WTC11 (cell line): ENCODE results near the gene SMG1.
"Not testable (repeated sequence)": the region's sequence is repeated elsewhere in the genome, so short reads cannot be mapped to it uniquely, and the experiment has no call there.

Source experiments
- ATF1 ChIP-seq: sonication (generic); formaldehyde crosslinking; IDR thresholded peaks from 2 replicates; pipeline ENCODE4 v1.8.1; 2023; ENCODE audit warnings: mild to moderate bottlenecking, moderate library complexity, missing genetic modification reagents
- ETV6 ChIP-seq: sonication (generic); formaldehyde crosslinking; IDR thresholded peaks from 2 replicates; pipeline ENCODE4 v1.8.1; 2022; ENCODE audit warnings: mild to moderate bottlenecking, missing genetic modification reagents
- IRF2 ChIP-seq: sonication (generic); formaldehyde crosslinking; IDR thresholded peaks from 2 replicates; pipeline ENCODE4 v1.8.0; 2022; ENCODE audit warnings: low read depth, missing genetic modification reagents, borderline replicate concordance
- KAT7 ChIP-seq: sonication (generic); formaldehyde crosslinking; IDR thresholded peaks from 2 replicates; pipeline ENCODE4 v1.8.1; 2023; ENCODE audit warnings: missing genetic modification reagents, mild to moderate bottlenecking, borderline replicate concordance
- MAX ChIP-seq: sonication (generic); formaldehyde crosslinking; IDR thresholded peaks from 2 replicates; pipeline ENCODE4 v1.8.0; 2022; ENCODE audit warnings: mild to moderate bottlenecking, missing genetic modification reagents
- NR2C2 ChIP-seq: sonication (generic); formaldehyde crosslinking; IDR thresholded peaks from 2 replicates; pipeline ENCODE4 v1.8.0; 2022; ENCODE audit warnings: mild to moderate bottlenecking, missing genetic modification reagents
- NR3C1 ChIP-seq: sonication (generic); formaldehyde crosslinking; conservative IDR thresholded peaks from 2 replicates; pipeline ENCODE4 v1.8.1; 2023; ENCODE audit warnings: low read depth, mild to moderate bottlenecking, missing genetic modification reagents
- ZBTB43 ChIP-seq: sonication (generic); formaldehyde crosslinking; IDR thresholded peaks from 2 replicates; pipeline ENCODE4 v1.8.1; 2023; ENCODE audit warnings: mild to moderate bottlenecking, missing genetic modification reagents
- ZNF121 ChIP-seq: sonication (generic); formaldehyde crosslinking; IDR thresholded peaks from 2 replicates; pipeline ENCODE4 v1.8.0; 2023; ENCODE audit warnings: missing genetic modification reagents
- ZNF317 ChIP-seq: sonication (generic); formaldehyde crosslinking; IDR thresholded peaks from 2 replicates; pipeline ENCODE4 v1.8.1; 2023; ENCODE audit warnings: low read depth, mild to moderate bottlenecking, moderate library complexity, missing genetic modification reagents, borderline replicate concordance
- ZNF671 ChIP-seq: fragments of 250-450 bp; sonication (Bioruptor Pico); IDR thresholded peaks from 2 replicates; pipeline ENCODE4 v1.8.0; 2021; ENCODE audit warnings: mild to moderate bottlenecking
- TF ChIP-seq, protein P1 (sequence below): sonication (generic); formaldehyde crosslinking; IDR thresholded peaks from 2 replicates; pipeline ENCODE4 v1.8.1; 2023; ENCODE audit warnings: mild to moderate bottlenecking, missing genetic modification reagents
- TF ChIP-seq, protein P2 (sequence below): fragments of 200-600 bp; IDR thresholded peaks from 2 replicates; pipeline ENCODE4 v1.8.0; 2022; ENCODE audit warnings: antibody characterized with exemption
- TF ChIP-seq, protein P3 (sequence below): fragments of 250-450 bp; sonication (Bioruptor Pico); IDR thresholded peaks from 2 replicates; pipeline ENCODE4 v1.9.0; 2021; ENCODE audit warnings: mild to moderate bottlenecking, borderline replicate concordance

DNA sequence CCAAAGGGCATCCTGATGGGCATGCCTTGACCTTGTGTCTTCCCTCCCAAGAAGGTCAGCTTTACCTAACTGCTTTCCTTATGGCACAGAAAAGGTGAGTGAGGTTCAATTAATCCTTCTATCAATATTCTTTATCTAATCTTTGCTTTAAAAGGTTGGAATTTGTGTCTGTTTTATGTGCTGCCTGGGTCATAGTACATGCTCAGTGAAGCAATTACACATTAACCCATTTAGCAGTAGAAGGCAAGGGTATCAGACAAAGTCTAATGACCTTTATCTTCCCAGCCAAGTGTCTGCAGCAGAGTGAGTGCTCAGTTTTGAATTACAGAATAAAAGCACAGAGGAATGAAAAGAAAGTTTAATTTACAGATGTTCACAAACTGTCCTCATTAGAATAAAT is 63.3 kb downstream of the SMG1 start:
- TF ChIP-seq, protein P1, sequence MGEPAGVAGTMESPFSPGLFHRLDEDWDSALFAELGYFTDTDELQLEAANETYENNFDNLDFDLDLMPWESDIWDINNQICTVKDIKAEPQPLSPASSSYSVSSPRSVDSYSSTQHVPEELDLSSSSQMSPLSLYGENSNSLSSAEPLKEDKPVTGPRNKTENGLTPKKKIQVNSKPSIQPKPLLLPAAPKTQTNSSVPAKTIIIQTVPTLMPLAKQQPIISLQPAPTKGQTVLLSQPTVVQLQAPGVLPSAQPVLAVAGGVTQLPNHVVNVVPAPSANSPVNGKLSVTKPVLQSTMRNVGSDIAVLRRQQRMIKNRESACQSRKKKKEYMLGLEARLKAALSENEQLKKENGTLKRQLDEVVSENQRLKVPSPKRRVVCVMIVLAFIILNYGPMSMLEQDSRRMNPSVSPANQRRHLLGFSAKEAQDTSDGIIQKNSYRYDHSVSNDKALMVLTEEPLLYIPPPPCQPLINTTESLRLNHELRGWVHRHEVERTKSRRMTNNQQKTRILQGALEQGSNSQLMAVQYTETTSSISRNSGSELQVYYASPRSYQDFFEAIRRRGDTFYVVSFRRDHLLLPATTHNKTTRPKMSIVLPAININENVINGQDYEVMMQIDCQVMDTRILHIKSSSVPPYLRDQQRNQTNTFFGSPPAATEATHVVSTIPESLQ (CRISPR knock-in tag), result not testable (repeated sequence)
- TF ChIP-seq KAT7 (CRISPR knock-in tag); ZNF121 (CRISPR knock-in tag); ATF1 (CRISPR knock-in tag); IRF2 (CRISPR knock-in tag); ZBTB43; NR3C1 (CRISPR knock-in tag); ZNF317 (CRISPR knock-in tag); ZNF671 (CRISPR knock-in tag); ETV6 (CRISPR knock-in tag); NR2C2 (CRISPR knock-in tag); MAX (CRISPR knock-in tag): not testable (repeated sequence)
- TF ChIP-seq, protein P2, sequence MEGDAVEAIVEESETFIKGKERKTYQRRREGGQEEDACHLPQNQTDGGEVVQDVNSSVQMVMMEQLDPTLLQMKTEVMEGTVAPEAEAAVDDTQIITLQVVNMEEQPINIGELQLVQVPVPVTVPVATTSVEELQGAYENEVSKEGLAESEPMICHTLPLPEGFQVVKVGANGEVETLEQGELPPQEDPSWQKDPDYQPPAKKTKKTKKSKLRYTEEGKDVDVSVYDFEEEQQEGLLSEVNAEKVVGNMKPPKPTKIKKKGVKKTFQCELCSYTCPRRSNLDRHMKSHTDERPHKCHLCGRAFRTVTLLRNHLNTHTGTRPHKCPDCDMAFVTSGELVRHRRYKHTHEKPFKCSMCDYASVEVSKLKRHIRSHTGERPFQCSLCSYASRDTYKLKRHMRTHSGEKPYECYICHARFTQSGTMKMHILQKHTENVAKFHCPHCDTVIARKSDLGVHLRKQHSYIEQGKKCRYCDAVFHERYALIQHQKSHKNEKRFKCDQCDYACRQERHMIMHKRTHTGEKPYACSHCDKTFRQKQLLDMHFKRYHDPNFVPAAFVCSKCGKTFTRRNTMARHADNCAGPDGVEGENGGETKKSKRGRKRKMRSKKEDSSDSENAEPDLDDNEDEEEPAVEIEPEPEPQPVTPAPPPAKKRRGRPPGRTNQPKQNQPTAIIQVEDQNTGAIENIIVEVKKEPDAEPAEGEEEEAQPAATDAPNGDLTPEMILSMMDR, result not testable (repeated sequence)
- TF ChIP-seq, protein P3, sequence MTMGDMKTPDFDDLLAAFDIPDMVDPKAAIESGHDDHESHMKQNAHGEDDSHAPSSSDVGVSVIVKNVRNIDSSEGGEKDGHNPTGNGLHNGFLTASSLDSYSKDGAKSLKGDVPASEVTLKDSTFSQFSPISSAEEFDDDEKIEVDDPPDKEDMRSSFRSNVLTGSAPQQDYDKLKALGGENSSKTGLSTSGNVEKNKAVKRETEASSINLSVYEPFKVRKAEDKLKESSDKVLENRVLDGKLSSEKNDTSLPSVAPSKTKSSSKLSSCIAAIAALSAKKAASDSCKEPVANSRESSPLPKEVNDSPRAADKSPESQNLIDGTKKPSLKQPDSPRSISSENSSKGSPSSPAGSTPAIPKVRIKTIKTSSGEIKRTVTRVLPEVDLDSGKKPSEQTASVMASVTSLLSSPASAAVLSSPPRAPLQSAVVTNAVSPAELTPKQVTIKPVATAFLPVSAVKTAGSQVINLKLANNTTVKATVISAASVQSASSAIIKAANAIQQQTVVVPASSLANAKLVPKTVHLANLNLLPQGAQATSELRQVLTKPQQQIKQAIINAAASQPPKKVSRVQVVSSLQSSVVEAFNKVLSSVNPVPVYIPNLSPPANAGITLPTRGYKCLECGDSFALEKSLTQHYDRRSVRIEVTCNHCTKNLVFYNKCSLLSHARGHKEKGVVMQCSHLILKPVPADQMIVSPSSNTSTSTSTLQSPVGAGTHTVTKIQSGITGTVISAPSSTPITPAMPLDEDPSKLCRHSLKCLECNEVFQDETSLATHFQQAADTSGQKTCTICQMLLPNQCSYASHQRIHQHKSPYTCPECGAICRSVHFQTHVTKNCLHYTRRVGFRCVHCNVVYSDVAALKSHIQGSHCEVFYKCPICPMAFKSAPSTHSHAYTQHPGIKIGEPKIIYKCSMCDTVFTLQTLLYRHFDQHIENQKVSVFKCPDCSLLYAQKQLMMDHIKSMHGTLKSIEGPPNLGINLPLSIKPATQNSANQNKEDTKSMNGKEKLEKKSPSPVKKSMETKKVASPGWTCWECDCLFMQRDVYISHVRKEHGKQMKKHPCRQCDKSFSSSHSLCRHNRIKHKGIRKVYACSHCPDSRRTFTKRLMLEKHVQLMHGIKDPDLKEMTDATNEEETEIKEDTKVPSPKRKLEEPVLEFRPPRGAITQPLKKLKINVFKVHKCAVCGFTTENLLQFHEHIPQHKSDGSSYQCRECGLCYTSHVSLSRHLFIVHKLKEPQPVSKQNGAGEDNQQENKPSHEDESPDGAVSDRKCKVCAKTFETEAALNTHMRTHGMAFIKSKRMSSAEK, result not testable (repeated sequence)
